Measurements from ENCODE around the gene C11orf24.

C11orf24 gene

DNA sequence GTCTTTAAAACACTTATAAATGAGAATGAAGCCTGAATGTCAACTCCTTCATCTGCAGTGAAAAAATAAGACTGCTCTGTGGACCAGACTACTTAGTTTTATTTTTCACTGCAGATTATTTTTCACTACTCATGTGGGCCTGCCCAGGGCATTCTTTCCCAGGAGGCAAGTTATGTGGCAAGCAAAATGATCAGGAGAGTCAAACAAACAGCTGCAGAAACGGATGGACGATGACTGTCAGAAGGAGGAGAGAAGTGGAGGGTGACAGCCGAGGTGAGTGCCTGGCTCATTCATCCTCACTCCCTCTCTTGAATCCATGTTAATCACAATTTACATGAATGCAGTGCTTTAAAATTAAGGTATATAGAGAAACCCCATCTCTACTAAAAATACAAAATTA, 34.9 kb upstream of the C11orf24 start:
- TF ChIP-seq, protein P1, sequence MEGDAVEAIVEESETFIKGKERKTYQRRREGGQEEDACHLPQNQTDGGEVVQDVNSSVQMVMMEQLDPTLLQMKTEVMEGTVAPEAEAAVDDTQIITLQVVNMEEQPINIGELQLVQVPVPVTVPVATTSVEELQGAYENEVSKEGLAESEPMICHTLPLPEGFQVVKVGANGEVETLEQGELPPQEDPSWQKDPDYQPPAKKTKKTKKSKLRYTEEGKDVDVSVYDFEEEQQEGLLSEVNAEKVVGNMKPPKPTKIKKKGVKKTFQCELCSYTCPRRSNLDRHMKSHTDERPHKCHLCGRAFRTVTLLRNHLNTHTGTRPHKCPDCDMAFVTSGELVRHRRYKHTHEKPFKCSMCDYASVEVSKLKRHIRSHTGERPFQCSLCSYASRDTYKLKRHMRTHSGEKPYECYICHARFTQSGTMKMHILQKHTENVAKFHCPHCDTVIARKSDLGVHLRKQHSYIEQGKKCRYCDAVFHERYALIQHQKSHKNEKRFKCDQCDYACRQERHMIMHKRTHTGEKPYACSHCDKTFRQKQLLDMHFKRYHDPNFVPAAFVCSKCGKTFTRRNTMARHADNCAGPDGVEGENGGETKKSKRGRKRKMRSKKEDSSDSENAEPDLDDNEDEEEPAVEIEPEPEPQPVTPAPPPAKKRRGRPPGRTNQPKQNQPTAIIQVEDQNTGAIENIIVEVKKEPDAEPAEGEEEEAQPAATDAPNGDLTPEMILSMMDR (IDR thresholded peaks at IDR 0.05), result no peak
- Mint-ChIP-seq H3K4me1 (peaks cover 25% of the 10 kb centered on the region), H3K9me3 (peaks cover 16% of the 10 kb centered on the region), H3K27me3 (ENCODE audit: low read depth, poor library complexity) (peaks cover 5% of the 10 kb centered on the region), H3K4me3 (no peak overlapping the region), H3K27ac (no peak overlapping the region), H3K36me3 (ENCODE audit: low read depth) (no peaks in the 10 kb centered on the region)
- DNase-seq, result no peak

DNA sequence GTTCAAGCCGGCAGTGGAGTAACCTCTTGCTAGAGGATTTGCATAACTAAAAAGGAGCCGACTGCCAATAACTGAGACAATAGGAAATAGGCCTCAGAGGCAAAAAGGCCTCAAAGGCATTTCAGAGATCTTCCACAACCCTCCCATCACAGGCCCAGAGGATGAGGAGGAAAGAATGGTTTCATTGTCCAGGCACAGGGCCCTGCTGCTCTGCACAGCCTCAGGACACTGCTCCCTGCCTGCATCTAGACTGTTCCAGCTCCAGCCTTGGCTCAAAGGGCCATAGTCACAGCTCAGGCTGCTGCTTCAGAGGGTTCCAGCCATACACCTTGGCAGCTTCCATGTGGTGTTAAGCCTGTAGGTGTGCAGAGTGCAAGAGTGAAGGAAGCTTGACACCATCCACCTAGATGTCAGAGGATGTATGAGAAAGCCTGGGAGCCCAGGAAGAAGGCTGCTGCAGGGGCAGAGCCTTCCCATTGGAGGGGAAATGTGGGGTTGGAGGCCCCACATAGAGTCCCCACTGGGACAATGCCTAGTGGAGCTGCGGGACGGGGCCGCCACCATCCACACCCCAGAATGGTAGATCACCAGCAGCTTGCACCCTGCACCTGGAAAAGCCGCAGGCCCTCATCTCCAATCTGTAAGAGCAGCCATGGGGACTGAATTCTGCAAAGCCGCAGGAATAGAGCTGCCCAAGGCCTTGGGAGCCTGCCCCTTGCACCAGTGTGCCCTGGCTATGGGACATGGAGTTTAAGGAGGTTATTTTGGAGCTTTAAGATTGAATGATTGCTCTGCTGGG, 32.4 kb upstream of the C11orf24 start:
- peaks cover 6% of the 10 kb centered on the region for H3K4me1 Mint-ChIP-seq
- peaks cover 5% of the 10 kb centered on the region for H3K27me3 Mint-ChIP-seq (ENCODE audit: low read depth, poor library complexity)
- no peaks in the 10 kb centered on the region for H3K36me3 Mint-ChIP-seq (ENCODE audit: low read depth)
- H3K4me3 Mint-ChIP-seq, result no peak overlapping the region
- no peak for DNase-seq
- no peak overlapping the region for H3K27ac Mint-ChIP-seq
- TF ChIP-seq, protein P1 (IDR thresholded peaks at IDR 0.05), result no peak
- H3K9me3 Mint-ChIP-seq, result peaks cover 16% of the 10 kb centered on the region

DNA sequence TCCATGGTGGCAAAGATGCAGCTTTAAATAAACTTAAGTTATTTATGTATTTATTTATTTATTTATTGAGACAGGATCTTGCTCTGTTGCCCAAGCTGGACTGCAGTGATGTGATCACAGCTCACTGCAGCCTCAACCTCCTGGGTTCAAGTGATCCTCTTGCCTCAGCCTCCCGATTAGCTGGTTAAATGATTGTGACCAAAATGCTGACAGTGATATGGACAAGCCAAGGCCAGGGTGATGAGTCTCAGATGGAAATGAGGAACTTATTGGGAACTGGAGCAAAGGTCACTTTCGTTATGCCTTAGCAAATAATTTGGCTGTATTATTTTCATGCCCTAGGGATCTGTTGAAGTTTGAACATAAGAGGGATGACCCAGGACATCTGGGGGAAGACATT, 31.3 kb upstream of the C11orf24 start:
- Mint-ChIP-seq H3K4me1 (peaks cover 6% of the 10 kb centered on the region), H3K9me3 (peaks cover 16% of the 10 kb centered on the region), H3K36me3 (ENCODE audit: low read depth) (no peaks in the 10 kb centered on the region), H3K4me3 (no peak overlapping the region), H3K27me3 (ENCODE audit: low read depth, poor library complexity) (peaks cover 5% of the 10 kb centered on the region), H3K27ac (no peak overlapping the region)
- TF ChIP-seq, protein P1 (IDR thresholded peaks at IDR 0.05), result no peak
- DNase-seq, result no peak

DNA sequence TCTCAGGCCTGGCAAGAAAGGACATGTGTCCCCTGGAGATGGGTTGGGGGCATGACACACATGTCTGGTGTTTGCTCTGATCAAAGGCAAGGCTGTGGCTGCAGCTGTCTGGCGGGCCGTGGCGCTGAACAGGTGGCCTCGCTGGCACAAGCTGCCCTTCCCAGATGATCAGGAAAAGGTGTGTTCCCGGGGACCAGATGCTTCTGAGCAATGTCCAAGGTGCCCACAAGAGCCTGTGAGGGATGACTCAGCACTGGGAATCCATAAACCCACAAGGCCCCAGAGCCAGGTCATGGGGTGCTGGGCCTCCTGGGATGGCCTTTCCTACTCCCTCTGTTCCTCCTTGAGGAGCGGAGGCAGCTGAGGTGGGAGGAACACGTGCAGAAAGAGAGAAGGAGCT, 30.9 kb upstream of the C11orf24 start:
- H3K27me3 Mint-ChIP-seq (ENCODE audit: low read depth, poor library complexity), result peaks cover 5% of the 10 kb centered on the region
- no peak for DNase-seq
- H3K4me3 Mint-ChIP-seq, result no peak overlapping the region
- peaks cover 16% of the 10 kb centered on the region for H3K9me3 Mint-ChIP-seq
- H3K36me3 Mint-ChIP-seq (ENCODE audit: low read depth), result no peaks in the 10 kb centered on the region
- peaks cover 6% of the 10 kb centered on the region for H3K4me1 Mint-ChIP-seq
- TF ChIP-seq, protein P1 (IDR thresholded peaks at IDR 0.05), result no peak
- no peak overlapping the region for H3K27ac Mint-ChIP-seq

DNA sequence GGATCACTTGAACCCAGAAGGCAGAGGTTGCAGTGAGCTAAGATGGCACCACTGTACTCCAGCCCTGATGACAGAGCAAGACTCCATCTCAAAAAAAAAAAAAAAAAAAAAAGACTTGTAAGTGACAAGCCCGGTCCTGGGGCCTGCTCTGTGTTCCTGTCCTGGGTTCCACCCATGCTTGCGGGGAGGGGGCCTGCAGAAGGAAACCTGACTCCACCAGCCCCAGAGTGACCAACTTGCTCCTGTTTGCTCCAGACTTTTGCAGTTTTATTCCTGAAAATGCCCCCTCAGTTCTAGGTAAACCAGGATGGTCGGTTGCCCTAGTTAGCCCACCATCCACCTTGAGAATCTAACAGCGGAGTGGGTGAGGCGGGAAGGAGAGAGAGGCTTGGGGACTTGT, 30.5 kb upstream of the C11orf24 start:
- no peaks in the 10 kb centered on the region for H3K36me3 Mint-ChIP-seq (ENCODE audit: low read depth)
- no peak for DNase-seq
- peaks cover 5% of the 10 kb centered on the region for H3K27me3 Mint-ChIP-seq (ENCODE audit: low read depth, poor library complexity)
- H3K9me3 Mint-ChIP-seq, result peaks cover 16% of the 10 kb centered on the region
- no peak overlapping the region for H3K4me3 Mint-ChIP-seq
- H3K27ac Mint-ChIP-seq, result no peak overlapping the region
- TF ChIP-seq, protein P1 (IDR thresholded peaks at IDR 0.05), result no peak
- H3K4me1 Mint-ChIP-seq, result peaks cover 6% of the 10 kb centered on the region

All from nephron progenitor cell (in vitro differentiated cells).